ENCODE data around the gene HDC.

Gene HDC

DNA sequence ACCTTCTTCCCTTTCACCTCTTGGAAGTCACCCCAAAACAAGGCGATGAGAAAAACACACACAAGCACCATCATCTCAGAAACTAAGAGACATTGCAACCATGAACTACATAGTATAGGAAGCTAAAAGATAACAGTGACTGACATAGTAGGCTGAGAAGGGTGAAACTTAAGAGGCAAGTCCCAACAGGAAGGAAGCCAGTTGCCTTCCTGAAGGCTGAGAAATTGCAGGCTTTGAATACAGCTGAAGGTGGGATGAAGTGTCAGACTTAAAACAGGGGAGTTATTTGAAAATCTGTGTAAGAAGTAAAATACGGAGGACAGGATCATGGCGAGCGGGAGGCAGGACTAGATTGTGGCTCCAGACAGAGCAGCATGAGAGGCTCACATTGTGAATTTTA, 55.7 kb downstream of the HDC start:
- Histone ChIP-seq H3F3A (ENCODE audit: insufficient read depth) (no peaks in the 10 kb centered on the region), H3K27ac (ENCODE audit: low read depth, low read length) (no peak overlapping the region), H3K4me3 (ENCODE audit: insufficient read depth, low read length, poor library complexity, severe bottlenecking) (no peak overlapping the region), H3K4me2 (ENCODE audit: low read depth, low read length, poor library complexity, severe bottlenecking) (no peak overlapping the region), H4K20me1 (ENCODE audit: low read depth, low read length) (no peaks in the 10 kb centered on the region), H3K79me2 (ENCODE audit: insufficient read depth, low read length) (no peaks in the 10 kb centered on the region), H3K36me3 (ENCODE audit: low read length) (no peaks in the 10 kb centered on the region), H3K9ac (ENCODE audit: low read length) (no peak overlapping the region), H3K27me3 (ENCODE audit: low read length) (no peaks in the 10 kb centered on the region), H3K9me2 (replicated peaks; ENCODE audit: insufficient read depth, low read length) (no peaks in the 10 kb centered on the region), H2AFZ (ENCODE audit: low read depth, low read length, severe bottlenecking) (no peak overlapping the region), H3K9me3 (ENCODE audit: insufficient read depth, low read length) (no peaks in the 10 kb centered on the region)
- no peak for TF ChIP-seq EZH2phosphoT487 (conservative IDR thresholded peaks at IDR 0.05; ENCODE audit: low read length)
- TF ChIP-seq, protein P1, sequence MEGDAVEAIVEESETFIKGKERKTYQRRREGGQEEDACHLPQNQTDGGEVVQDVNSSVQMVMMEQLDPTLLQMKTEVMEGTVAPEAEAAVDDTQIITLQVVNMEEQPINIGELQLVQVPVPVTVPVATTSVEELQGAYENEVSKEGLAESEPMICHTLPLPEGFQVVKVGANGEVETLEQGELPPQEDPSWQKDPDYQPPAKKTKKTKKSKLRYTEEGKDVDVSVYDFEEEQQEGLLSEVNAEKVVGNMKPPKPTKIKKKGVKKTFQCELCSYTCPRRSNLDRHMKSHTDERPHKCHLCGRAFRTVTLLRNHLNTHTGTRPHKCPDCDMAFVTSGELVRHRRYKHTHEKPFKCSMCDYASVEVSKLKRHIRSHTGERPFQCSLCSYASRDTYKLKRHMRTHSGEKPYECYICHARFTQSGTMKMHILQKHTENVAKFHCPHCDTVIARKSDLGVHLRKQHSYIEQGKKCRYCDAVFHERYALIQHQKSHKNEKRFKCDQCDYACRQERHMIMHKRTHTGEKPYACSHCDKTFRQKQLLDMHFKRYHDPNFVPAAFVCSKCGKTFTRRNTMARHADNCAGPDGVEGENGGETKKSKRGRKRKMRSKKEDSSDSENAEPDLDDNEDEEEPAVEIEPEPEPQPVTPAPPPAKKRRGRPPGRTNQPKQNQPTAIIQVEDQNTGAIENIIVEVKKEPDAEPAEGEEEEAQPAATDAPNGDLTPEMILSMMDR (IDR thresholded peaks at IDR 0.05; ENCODE audit: insufficient read depth, low read length, poor library complexity, severe bottlenecking) = no peak

DNA sequence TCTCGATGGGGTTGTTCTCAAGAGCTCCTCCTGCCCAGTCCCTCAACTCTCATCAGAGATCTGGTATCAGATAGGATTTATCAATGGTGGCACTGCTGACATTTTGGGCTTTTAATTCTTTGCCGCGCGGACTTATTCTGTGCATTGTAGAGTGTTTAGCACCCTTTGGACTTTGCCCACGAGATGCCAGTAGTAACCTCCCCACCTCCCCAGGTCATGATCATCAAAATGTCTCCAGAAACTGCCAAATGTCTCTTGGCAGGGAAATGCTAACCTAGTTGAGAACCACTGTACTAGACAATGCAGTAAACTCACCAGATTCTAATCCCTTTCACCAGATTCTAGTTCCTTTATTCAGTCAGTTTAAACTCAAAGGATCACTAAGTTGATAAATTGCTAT, 59.5 kb downstream of the HDC start:
- Histone ChIP-seq H4K20me1 (ENCODE audit: low read depth, low read length) (no peaks in the 10 kb centered on the region), H3K9me2 (replicated peaks; ENCODE audit: insufficient read depth, low read length) (no peaks in the 10 kb centered on the region), H3K79me2 (ENCODE audit: insufficient read depth, low read length) (no peaks in the 10 kb centered on the region), H3K9me3 (ENCODE audit: insufficient read depth, low read length) (no peaks in the 10 kb centered on the region), H3F3A (ENCODE audit: insufficient read depth) (no peaks in the 10 kb centered on the region), H3K9ac (ENCODE audit: low read length) (no peak overlapping the region), H3K27me3 (ENCODE audit: low read length) (no peaks in the 10 kb centered on the region), H3K4me3 (ENCODE audit: insufficient read depth, low read length, poor library complexity, severe bottlenecking) (no peak overlapping the region), H3K36me3 (ENCODE audit: low read length) (no peaks in the 10 kb centered on the region), H2AFZ (ENCODE audit: low read depth, low read length, severe bottlenecking) (no peak overlapping the region), H3K4me2 (ENCODE audit: low read depth, low read length, poor library complexity, severe bottlenecking) (no peak overlapping the region), H3K27ac (ENCODE audit: low read depth, low read length) (no peak overlapping the region)
- no peak for TF ChIP-seq EZH2phosphoT487 (conservative IDR thresholded peaks at IDR 0.05; ENCODE audit: low read length)
- TF ChIP-seq, protein P1 (IDR thresholded peaks at IDR 0.05; ENCODE audit: insufficient read depth, low read length, poor library complexity, severe bottlenecking) = no peak

DNA sequence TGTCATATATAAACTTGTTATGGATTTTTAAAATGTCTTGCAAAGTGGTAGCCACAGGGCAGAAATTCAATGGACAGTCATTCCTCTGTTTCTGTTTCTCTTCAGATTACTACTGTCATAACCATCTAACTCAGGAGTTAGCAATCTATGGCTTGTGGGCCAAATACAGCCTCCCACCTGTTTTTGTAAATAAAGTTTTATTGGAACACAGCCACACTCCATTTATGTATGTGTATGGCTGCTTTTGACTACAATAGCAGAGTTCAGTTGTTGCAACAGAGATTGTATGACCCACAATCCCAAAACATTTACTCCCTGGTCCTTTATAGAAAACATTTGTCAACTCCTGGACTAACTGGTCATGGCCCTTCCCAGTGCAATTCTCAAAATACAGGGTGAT, 63.5 kb downstream of the HDC start:
- H2AFZ ChIP-seq (ENCODE audit: low read depth, low read length, severe bottlenecking) = no peak overlapping the region
- H4K20me1 ChIP-seq (ENCODE audit: low read depth, low read length) = no peaks in the 10 kb centered on the region
- no peaks in the 10 kb centered on the region for H3K9me3 ChIP-seq (ENCODE audit: insufficient read depth, low read length)
- no peak overlapping the region for H3K9ac ChIP-seq (ENCODE audit: low read length)
- H3K36me3 ChIP-seq (ENCODE audit: low read length) = no peaks in the 10 kb centered on the region
- no peaks in the 10 kb centered on the region for H3F3A ChIP-seq (ENCODE audit: insufficient read depth)
- H3K27ac ChIP-seq (ENCODE audit: low read depth, low read length) = no peak overlapping the region
- TF ChIP-seq, protein P1 (IDR thresholded peaks at IDR 0.05; ENCODE audit: insufficient read depth, low read length, poor library complexity, severe bottlenecking) = no peak
- TF ChIP-seq EZH2phosphoT487 (conservative IDR thresholded peaks at IDR 0.05; ENCODE audit: low read length) = no peak
- no peaks in the 10 kb centered on the region for H3K9me2 ChIP-seq (replicated peaks; ENCODE audit: insufficient read depth, low read length)
- H3K4me3 ChIP-seq (ENCODE audit: insufficient read depth, low read length, poor library complexity, severe bottlenecking) = no peak overlapping the region
- H3K27me3 ChIP-seq (ENCODE audit: low read length) = no peaks in the 10 kb centered on the region
- H3K79me2 ChIP-seq (ENCODE audit: insufficient read depth, low read length) = no peaks in the 10 kb centered on the region
- no peak overlapping the region for H3K4me2 ChIP-seq (ENCODE audit: low read depth, low read length, poor library complexity, severe bottlenecking)
